ENCODE measurements around the gene MLLT1.

Gene MLLT1

DNA sequence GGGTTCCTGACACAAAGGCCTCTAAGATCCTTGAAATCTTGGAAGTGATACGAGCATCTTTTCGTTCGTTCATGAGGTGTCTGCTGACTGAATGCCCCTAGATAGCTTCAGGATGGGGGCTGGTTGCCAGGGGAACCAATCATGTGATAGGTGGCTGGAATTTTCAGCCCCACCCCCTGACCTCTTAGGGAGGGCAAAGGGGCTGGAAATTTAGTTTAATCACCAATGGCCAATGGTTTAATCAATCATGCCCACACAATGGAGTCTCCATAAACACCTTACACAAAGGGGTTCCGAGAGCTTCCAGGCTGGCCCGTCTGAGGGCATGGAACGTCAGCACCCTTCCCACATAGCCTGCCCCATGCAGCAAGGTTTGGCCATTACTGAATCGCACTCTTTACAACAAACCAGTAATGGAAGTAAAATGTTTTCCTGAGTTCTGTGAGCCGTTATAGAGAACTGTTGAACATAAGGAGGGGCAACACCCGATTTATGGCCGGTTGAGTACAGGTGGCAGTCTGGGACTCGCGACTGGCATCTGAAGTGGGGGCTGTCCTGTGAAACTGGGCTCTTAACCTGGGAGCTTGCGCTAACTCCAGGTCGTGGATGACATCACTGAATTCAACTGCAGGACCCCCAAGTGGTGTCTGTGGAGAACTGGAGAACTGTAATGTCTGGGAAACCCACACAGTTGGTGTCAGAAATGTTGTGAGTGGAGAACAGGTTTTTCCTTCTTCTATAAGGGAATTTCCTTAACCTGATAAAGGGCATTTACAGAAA is 25.6 kb downstream of the MLLT1 start:
- DNase-seq, result no peak

DNA sequence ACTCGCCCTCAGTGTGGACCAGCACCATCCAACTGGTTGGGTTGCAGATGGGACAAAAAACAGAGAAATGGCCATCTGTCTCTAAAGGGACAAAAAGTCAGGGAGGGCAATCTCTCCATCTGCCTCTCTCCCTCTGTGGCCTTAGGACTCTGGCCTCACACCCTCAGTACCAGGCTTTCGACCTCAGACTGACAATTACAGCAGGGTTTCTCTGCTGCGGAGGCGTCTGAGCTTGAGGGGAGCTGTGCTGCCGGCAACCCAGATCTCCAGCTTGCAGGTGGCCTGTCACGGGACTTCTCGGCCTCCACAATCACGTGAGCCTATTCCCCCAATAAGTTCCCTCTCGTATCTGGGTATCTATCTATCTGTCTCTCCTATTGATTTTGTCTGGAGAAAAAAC is 27.7 kb downstream of the MLLT1 start:
- no peak for DNase-seq

DNA sequence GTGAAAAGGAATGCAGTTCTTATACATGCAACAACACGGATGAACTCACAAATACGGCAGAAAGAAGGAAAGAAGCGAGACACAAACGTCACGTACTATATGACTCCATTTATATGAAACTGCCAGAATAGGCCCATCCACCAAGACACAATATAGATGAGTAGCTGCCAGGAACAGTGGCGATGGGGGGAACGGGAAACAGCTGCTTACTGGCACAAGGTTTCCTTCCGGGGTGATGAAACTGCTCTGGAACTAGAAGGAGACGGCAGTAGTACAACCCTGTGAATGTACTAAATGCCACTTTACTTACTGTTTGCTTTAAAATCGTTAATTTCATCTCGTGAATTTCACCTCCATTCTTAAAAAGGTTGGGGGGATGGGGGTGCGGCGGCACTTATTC is 28.9 kb downstream of the MLLT1 start:
- DNase-seq, result no peak

DNA sequence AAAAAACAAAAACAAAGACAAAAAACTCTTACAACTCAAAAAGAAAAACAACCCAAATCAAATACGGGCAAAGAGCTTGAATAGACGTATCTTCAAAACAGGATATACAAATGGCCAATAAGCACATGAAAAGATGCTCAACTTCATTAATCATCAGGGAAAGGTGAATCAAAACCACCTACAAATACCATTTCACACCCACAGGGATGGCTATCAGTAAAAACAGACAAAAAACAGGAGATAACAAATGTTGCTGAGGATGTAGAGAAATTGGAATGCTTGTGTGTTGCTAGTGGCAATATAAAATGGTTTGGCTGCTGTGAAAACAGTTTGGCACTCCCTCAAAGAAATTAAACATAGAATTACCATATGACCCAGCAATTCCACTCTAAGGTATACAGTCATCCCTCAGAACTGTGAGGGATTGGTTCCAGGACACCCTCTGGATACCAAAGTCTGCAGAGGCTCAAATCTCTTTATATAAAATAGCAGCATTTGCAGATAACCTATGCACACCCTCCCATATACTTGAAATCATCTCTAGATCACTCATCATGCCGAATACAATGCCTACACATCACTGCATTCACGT is 29.7 kb downstream of the MLLT1 start:
- no peak for DNase-seq

DNA sequence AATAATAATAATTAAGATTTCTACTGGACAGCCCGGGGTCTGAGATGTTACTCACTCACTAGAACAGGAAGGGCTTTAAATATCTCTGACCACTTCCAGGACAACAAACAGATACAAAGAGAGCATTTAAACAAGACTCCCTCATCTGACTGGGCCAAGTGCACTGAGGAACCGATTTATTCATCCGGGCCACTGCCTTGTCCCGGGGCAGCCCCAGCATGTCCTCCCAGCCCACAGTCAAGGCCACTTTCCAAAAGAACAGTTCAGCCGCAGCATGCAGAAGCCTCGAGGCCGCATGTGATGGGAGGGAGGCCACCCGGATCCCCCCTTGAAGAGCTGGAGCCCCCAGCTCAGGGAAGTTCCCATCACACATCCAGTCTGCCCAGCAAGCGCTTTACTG is 30.5 kb downstream of the MLLT1 start:
- no peak for DNase-seq

DNA sequence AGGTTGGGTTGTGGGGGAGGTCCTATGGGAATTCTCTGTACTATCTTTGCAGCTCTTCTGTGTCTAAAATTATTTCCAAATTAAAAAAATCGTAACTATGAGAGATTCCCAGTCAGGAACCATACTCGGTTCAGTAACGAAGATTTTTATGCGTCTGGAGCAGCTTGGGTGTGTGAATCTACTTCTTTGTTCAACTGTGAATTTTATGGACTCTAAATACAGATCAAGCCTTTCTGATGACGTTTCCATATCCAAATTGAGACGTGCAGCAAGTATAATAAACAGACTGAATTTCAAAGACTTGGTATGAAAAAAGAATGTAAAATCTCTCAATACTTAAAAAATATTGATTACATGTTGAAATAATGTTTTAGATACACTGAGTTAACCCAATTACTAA is 30.9 kb downstream of the MLLT1 start:
- DNase-seq, result no peak

DNA sequence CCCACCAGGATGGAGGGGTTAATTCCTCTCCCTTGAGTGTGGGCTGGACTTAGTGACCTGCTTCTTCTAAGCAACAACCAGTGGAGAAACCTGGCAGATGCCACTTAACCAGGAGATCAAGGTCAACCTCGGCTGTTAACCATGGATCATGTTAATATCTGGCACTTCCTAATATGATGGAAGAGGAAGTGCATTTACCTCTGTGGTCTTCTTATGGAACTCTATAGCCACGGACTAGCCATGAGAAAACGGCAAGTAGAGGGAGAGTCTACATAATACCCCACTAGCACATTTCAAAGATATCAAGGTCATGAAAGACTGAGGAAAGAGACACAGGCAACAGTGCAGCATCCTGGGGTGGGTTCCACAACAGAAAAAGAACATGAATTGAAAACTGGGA is 31.4 kb downstream of the MLLT1 start:
- no peak for DNase-seq

DNA sequence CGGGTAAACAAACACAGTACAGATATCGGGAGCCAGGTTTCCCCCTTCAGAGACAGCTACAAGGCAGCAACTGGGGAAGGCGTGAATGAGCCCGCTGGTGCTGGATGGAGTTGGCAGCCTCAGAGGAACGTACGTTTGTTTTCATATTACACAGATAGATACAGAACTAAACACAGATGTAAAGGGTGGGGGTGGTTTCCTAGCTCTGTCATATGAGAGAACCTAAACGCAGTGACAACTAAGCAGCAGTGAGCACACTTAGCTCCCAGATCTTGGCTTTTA is 32.8 kb downstream of the MLLT1 start:
- no peak for DNase-seq

DNA sequence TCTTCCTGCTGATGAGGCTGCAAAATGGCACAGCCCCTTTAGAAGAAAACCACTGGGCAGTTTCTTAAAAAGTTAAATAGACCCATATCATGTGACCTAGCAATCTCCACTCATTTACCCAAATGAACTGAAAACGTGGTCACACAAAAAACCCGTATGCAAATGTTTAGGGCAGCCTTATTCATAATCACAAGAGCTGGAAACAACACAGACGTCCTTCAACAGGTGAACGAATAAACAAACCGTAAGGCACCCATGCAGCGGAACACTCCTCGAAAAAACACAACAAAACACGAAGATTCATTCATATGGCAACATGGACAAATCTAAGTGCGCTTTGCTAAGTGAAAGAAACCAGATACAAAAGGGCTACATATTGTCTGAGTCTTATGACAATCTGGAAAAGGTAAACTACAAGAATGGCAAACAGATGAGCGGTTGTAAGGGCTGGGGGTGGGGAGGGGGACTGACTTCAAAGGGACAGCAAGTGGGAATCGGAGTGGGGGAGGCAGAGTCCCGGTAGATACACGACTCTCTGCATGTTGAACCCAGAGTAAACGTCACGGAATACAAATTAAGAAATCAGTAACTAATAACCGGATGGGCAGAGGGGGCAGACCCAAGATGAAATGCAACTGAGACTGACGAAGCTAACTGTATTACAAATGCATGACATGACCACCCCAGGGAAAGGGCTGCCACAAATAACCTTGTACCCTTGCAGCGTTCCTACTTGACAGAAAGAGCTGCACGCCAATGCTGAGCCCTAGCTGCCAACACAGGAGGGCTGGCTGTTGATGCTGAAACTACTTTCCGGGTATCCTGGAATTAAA is 33.4 kb downstream of the MLLT1 start:
- no peak for DNase-seq

DNA sequence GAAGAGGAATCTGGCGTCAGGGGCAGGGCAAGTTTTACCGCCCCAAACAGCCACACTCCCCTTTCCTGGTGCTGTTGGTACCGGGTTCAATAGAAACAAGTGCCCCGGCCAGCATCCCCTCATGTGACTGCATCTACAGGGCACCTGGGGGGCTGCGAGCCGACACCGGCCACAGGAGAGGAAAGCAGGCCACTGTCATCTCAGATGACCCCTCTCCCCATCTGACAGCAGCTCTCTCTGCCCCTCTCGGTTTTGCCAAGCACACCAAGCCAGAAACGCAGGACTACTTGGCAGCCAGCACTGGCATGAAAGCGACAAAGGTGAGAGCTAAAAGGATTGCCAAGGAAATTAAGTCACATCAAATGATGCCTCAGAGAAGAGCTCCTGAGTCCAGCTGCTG is 37.1 kb downstream of the MLLT1 start:
- no peak for DNase-seq

DNA sequence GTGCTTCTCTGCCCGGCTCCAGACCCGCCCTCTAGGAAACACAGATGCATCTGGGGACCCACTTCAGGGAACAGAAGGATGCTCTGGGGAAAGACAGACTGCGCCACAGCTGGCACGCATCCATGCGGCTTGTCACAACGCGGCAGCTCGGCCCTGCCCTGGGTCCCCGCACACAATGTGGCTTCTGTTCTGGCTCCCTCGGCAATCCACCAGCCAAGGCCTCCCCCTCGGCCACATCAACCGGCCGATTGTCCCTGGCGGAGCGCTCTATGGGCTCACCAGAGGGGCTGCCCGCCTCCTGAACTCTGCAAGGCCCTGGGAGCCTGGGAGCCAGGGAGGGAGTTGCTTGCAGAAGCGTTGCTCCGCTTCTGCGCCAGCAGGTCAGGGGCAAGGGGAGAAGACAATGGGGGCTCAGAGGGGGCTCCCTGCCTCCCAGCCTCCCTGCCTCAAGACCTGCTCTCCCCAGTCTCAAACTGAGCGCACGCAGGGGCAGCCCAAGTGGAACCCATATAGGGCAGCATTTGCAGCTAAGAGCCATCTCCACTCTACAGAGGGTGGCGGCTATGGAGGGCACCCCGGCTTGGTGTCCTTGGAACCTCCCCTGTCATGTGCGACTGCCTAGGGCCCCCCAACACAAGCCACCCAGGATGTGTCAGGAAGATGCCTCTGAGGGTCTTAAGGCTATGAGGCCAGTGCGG is 37.9 kb downstream of the MLLT1 start:
- no peak for DNase-seq

DNA sequence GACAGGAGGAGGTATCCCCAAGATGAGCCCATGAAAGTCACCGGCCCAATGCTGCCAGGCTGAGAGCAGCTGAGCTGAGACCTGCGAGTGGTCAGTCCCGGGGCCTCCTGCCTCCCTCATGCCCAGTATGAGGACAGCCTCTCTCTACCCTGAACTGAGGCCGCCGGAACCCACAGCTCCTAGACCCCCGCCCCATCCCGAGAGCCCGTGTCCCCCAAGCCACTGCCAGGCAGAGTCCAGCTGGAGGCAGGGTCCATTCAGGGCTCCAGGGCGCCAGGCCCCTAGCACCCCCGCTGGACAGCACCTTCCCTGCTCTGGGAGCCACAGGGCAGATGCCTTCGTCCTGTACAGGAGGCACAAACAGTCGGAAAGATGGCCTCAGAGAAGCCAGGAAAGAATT is 38.7 kb downstream of the MLLT1 start:
- no peak for DNase-seq

DNA sequence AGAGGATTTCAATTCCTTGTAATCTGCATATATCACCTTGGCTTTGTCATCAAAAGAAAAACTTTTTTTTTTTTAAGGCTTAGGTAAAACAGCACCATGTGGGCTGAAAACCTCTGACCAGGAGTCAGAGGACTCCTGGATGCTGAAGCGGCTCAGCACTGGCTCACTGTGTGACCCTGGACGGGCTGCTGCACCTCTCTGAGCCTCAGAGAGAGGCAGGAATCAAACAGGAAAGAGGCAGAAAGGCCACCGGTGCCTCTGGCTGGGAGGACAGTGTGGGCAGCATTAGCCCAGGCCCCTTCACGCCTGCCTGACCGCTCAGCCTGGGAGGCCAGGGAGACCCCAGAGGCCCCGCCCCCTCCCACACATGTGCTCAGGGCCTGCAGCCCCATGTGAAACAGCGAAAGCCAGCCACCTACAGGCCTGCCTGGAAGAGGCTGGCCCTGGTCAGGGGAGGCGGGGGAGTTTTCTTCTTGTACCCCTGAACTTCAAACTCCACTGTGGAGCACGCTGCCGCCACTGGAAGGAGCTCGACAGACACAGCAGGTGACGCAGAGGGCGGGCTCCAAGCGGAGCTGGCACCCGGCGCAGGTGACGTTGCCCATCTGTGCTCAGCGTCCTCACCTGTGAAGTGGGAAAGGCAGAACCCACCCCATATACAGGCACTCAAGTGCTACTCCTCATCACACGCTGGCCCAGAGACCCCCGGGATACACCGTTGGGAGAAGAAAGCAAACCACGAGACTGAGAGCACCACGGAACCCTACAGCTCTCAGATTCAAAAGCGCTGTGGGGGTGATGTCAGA is 39.7 kb downstream of the MLLT1 start:
- DNase-seq, result no peak

DNA sequence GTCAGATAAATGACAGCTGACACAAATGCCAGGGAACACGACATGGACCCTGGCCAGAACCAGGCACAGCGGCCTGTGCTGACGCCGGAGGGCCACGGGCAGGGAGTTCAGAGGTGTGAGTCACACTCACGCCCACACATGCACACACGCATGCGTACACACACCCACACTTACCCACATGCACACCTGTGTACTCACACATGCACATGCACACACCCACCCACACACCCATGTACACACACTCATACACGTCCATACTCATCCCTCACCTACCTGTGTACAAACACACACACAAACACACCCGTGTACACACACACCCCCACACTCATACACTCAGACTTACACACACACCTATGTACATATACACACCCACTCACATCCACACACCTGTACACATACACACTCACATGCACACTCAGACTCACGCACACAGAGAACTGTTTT is 40.4 kb downstream of the MLLT1 start:
- no peak for DNase-seq

DNA sequence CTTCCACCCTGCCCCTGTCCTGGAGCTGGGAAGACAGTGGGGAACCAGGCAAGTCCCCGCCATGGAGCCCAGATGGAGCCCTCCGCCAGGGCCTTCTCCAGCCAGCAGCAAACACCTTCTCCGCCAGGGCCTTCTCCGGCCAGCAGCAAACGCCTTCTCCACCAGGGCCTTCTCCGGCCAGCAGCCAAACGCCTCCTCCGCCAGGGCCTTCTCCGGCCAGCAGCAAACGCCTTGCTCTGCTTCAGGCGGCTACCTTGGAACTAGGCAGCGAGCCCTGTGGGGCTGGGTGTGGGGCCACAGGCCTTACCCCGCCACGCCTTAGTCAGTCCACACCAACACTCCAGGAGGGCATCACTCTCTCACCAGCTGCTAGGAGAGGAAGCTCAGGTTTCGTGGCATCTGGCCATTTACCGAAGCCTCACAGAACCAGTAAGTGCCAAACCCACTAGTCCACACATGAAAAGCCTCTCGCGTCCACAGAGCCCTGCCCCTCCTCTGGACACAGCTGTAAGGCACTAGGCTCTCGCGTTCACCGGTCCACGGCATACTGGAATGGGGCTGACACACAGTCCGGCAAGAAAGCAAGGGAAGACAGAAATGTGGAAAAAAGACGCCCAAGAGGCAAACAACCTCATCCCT is 41.0 kb downstream of the MLLT1 start:
- DNase-seq, result no peak

DNA sequence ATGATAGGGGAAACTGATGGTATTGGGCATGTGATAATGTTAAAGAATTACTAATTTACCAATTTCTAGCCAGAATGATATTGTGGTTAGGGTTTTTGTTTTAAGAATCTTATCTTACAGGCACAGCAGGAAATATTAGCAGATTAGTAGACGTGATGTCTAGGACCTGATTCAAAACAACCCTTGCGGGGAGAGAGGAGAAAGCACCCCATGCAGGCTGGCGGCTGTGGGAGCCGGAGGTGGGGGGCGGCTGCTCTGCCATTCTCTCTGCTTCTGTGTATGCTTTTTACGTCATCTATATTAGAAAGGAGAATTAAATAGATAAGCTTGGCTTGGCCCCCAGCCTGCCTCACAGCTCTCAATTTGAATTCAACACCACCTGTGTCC is 41.5 kb downstream of the MLLT1 start:
- no peak for DNase-seq

DNA sequence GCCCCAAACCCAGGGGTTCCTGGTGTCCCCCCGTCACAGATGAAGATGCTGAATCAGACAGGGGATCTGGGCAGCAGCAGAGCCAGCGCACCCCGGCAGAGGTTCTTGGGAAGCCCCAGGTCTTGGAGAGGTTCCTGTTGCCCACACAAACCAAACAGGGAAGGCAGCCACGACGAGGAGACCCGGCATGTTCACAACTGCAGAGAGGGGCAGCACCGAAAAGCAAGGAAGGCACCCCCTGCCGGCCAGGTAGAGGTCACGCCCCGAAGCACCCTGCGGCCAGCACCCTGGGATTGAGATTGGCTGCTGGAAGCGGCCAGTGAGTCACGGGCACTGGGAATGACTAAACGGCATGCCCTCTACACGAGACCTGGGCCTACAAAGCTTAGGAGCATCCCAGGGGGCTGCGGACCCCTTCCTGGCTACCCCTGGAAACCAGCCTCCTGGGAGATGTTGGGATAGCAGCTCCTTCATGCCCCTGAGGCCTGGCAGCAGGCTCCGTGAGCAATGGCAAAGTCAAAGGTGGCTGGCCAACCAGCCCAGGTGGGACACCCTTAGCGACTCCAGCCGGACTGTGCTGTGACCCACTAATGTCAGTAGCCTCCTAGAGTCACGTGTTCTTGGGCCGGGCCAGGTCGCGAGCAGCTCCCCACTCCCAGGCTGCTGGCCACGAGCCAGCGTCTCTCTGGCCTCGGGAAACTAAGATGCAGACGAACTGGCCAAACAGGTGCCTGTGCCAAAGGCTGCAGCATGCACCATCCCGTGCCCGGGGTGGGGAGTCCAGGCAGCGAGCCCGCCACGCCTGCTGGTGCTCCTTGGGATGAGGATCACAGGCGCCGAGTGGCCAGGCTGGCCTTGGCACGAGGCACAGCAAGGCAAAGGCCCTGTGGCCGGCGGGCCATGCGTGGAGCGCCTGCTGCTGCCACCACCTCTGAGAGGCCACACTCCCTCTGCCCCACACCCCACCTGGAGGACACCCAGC is 43.2 kb downstream of the MLLT1 start:
- DNase-seq, result no peak

DNA sequence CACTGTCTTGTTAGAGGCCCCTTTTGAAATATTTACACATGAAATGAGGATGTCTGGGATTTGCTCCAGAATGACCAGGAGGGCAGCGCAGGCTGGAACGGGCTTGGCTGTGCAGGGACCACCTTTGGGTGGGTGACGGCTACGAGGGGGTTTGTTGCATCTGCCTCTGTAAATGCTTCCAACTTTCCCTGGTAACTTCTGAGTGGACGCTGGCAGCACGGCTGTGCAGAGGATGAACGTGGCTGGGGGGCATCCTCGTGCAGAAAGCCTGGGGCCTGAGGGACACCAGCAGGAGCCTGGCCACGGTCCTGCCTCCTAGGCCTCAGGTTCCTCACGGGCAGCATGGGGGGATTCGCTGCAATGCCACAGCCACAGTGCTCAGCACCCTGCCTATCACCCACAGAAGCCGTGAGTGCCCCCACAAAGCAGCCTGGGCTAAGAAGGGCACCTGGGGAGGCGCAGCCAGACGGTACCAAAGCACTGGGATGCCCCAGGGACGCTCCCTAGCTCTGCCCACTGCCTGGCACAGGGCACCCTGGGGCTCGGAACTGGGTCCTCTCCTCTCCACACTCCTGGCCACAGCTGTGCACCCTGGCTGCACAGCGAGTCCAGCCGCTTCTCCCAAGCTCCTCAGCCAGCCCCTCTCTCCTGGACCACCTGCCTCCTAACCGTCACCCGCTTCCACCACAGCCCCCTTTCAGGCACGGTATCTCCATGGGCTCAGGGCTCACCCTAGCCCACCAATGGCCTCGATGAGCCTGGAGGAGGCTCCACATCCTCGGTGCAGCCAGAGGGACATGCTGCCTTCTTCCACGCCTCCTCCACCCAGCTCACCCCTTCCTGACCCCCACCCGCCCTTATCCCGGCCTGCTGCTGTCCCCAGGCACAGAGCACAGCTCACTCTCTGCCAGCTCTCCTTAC is 44.5 kb downstream of the MLLT1 start:
- DNase-seq, result no peak

DNA sequence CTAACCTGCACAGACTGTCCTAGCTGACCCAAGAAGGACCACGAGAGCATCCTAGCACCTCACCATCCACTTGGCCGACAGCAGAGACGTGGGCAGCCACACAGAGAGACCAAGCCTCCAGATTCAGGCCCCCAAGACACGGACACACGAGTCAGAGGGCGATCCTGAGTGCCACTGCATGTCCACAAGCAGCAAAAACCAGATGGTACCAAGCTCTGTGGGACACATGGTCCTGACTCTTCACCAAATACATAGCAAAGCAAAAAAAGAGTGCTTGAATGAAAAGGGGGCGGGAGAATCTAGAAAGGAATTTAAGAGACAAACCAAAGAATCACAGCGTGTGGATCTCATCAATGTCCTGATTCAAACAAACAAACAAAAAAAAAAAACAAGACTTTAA is 45.2 kb downstream of the MLLT1 start:
- no peak for DNase-seq

Measured in NCI-H1417 (cell line).